HEK293T (cell line): ENCODE data around the gene ITGA4.

Source experiments
- ARNT ChIP-seq: fragments of 450-650 bp; IDR thresholded peaks from 2 replicates; pipeline ENCODE4 v1.6.1; 2017; ENCODE audit warnings: mild to moderate bottlenecking
- BHLHE40 ChIP-seq: fragments of 450-650 bp; IDR thresholded peaks from 2 replicates; pipeline ENCODE4 v1.6.1; 2016; ENCODE audit warnings: mild to moderate bottlenecking, moderate library complexity, borderline replicate concordance
- ELF4 ChIP-seq: fragments of 450-650 bp; IDR thresholded peaks from 2 replicates; pipeline ENCODE4 v1.6.1; 2017; ENCODE audit warnings: antibody characterized with exemption
- FOXA1 ChIP-seq: fragments of 450-650 bp; IDR thresholded peaks from 2 replicates; pipeline ENCODE4 v1.6.1; 2016; ENCODE audit warnings: mild to moderate bottlenecking
- FOXK2 ChIP-seq: fragments of 450-650 bp; IDR thresholded peaks from 2 replicates; pipeline ENCODE4 v1.6.1; 2016; ENCODE audit warnings: mild to moderate bottlenecking
- FOXM1 ChIP-seq: fragments of 450-650 bp; IDR thresholded peaks from 2 replicates; pipeline ENCODE4 v1.6.1; 2017; ENCODE audit warnings: mild to moderate bottlenecking, borderline replicate concordance
- HDGF ChIP-seq: fragments of 450-650 bp; IDR thresholded peaks from 2 replicates; pipeline ENCODE4 v1.6.1; 2017; ENCODE audit warnings: antibody characterized with exemption, borderline replicate concordance
- L3MBTL2 ChIP-seq: fragments of 450-650 bp; conservative IDR thresholded peaks from 2 replicates; pipeline ENCODE4 v1.6.1; 2016; ENCODE audit warnings: mild to moderate bottlenecking
- LEF1 ChIP-seq: fragments of 450-650 bp; IDR thresholded peaks from 2 replicates; pipeline ENCODE4 v1.6.1; 2017; ENCODE audit warnings: mild to moderate bottlenecking, borderline replicate concordance
- NFRKB ChIP-seq: fragments of 450-650 bp; IDR thresholded peaks from 2 replicates; pipeline ENCODE4 v1.6.1; 2016; ENCODE audit warnings: mild to moderate bottlenecking, moderate library complexity
- SP1 ChIP-seq: fragments of 450-650 bp; IDR thresholded peaks from 2 replicates; pipeline ENCODE4 v1.6.1; 2017
- SUZ12 ChIP-seq: fragments of 450-650 bp; IDR thresholded peaks from 2 replicates; pipeline ENCODE4 v1.6.1; 2016; ENCODE audit warnings: mild to moderate bottlenecking
- TARDBP ChIP-seq: fragments of 450-650 bp; IDR thresholded peaks from 2 replicates; pipeline ENCODE4 v1.6.1; 2016
- ZNF384 ChIP-seq: fragments of 450-650 bp; IDR thresholded peaks from 2 replicates; pipeline ENCODE4 v1.6.1; 2016

- TF ChIP-seq SUZ12 (no peak), L3MBTL2 (no peak), HDGF (no peak), ARNT (no peak), TARDBP (no peak), SP1 (no peak), LEF1 (no peak), FOXK2 (no peak), FOXA1 (no peak), FOXM1 (no peak), ZNF384 (no peak), BHLHE40 (no peak), ELF4 (no peak), NFRKB (no peak)
Observed at GRCh38 chr2:181440344-181440743, 16.8 kb upstream of the ITGA4 start.
